ENCODE results near the gene PACC1.

PACC1 gene

DNA sequence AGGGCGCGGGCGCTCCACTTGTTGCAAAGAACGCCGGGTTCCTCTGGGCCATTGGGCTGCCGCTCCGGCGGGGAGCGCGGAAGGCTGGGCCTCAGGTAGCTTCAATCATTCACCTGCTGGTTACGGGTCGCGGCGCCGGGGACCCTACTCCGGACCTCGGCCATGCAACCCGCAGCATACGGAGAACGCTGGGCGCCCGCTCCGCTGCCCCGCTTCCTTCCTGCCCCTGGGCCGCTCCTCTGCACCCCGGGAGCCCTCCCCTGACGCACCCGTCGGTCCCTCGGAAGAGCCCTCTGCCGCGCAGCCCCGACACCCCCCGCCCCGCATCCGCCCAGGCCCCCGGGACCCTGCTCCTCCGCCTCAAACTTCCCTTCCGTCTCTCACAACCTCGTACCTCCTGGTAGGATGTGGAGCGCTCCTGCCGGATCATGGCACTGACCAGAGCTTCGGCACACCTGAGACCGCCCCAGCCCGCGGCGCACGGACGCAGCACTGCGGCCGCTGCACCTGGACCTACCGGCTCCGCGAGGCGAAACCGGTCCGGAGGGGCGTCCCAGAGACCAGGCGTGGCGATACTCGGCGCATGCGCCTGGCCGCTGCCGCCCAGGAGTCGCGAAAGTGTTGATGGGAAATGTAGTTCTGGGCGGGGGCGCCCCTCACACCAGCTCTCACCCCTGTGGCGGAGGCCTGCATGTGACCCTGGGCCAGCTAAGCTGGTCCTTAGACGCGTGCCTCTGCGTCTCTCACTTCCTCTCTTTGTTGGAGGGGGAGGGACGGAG is at the start of gene PACC1:
TSS of gene PACC1 (minus strand) at position 559 of the 779 bp plus-strand sequence. CDS start at position 430, 129 bp downstream.
- DNase-seq (ENCODE audit: low read depth) = peak; percentile 97

DNA sequence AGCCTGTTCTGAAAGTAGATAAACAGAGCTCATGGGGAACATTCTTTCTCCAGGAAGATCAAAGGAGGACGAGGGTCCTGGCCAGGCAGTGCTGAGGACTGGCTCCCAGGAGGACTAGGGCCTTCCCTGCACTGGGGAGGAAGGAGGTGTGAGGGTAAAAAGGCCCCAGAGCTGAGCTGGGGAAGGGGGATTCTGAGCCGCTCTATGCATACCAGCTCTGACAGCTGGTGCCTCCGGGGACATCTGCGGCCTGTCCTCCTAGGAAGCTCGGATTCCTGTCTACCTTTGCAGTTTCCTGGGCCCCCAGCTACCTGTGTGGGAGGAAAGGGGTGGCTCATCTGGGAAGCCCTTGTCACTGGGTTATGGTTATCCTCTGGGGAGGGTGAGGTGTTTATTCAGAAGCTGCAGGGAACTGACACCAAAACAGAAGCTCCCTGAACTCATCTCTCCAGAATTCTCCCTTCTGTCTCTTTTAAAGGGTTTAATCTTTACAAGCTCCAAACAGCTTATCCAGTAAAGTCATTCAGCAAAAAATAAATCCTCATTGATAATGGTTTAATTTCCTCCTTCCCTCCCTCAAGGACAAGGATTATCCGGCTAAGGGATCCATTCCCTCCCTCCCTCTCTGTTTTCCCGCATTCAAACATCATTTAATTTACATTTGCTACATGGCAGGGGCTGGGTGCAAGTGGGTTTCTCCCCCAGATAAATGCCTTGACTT is 49.0 kb upstream of the PACC1 start:
- DNase-seq (ENCODE audit: low read depth) = no peak

GRCh38 chr1:212461916-212462660 is 47.4 kb upstream of the PACC1 start:
- DNase-seq (ENCODE audit: low read depth) = no peak

DNA sequence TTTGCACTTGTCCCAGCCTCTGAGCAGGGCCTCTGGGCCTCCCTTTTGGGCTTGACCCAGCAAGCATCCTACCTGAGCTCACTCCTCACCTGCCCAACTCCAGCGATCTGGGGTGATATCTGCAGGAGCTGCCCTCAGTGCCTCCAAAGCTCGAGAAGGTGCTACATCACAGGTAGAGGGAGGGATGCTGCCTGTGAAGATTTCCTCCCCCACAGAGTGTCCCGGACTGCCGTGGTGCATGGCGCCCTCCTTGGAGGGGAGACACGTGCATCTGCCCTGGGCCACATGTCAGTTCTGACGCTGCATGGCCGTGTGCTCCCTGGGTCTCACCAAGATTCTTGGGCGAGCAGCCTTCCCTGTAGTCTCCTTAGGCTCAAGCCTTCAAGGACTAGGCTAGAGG is 45.7 kb upstream of the PACC1 start:
- DNase-seq (ENCODE audit: low read depth) = no peak

DNA sequence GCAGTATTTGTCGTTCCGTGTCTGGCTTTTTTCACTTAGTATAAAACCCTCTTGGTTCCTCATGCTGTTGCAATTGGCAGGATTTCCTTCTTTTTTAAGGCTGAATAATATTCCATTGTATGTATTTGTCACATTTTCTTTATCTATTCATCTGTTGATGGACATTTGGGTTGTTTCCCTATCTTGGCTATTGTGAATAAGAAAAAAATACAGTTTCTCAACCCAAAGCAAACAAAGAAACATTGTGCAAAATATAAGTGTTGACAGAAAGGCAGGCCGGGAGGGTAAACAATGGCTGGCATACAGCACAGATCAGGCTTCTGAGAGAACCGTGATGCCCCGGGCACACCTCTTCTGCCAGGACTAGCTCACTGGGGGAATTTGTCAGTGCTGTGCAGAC is 45.0 kb upstream of the PACC1 start:
- no peak for DNase-seq (ENCODE audit: low read depth)

- peak; percentile 29 for DNase-seq (ENCODE audit: low read depth)
Measured at GRCh38 chr1:212458817-212459216, 44.1 kb upstream of the PACC1 start.

DNA sequence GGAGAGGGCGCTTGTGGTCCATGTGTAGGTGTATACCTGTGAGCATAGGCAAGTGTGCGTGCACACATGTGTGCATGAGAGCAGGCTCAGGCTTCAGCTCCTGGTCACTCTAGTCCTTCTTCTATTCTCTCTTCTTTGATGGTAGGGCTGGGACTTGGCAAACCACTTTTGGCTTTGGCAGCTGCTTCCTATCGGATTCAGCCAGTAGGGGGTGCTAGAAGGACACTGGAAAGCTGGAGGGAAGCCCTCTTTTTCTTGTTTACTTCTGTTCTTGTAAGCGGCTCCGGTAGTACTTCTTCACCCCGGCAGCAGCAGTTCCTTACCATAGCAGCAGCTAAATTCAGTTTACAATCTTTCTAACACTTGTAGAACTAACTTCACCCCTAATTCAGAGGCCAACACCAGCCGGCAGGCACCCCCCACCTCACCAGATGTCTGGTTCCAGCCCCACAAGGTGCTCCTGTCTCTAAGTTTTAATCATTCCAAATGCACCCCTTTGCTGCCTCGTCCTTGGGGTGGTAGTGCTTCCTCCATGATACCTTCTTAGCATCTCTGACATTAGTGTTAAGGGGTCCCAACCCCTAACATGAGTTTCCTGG is 43.2 kb upstream of the PACC1 start:
- DNase-seq (ENCODE audit: low read depth) = peak; percentile 37

GRCh38 chr1:212455803-212456528 is 41.3 kb upstream of the PACC1 start:
- peak; percentile 77 for DNase-seq (ENCODE audit: low read depth)

DNA sequence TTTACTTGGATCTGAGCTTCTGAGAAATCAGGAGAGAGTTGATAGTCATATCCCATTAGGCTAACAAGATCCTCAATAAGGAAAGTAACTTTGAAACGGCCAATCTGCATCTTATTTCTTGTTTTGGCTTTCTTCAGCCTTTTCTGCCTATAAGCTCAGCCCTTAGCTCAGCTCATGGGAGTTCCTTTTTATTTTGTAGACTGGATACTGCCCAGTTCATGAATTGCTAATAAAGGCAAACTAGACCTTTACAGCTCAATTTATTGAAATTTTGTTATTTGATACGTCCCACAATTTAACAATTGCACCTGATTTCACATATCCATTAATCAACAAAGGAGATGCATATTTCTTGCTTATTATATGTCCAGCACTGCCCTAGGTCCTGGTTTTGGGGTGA is 40.7 kb upstream of the PACC1 start:
- no peak for DNase-seq (ENCODE audit: low read depth)

GRCh38 chr1:212454741-212455140 is 40.1 kb upstream of the PACC1 start:
- no peak for DNase-seq (ENCODE audit: low read depth)

DNA sequence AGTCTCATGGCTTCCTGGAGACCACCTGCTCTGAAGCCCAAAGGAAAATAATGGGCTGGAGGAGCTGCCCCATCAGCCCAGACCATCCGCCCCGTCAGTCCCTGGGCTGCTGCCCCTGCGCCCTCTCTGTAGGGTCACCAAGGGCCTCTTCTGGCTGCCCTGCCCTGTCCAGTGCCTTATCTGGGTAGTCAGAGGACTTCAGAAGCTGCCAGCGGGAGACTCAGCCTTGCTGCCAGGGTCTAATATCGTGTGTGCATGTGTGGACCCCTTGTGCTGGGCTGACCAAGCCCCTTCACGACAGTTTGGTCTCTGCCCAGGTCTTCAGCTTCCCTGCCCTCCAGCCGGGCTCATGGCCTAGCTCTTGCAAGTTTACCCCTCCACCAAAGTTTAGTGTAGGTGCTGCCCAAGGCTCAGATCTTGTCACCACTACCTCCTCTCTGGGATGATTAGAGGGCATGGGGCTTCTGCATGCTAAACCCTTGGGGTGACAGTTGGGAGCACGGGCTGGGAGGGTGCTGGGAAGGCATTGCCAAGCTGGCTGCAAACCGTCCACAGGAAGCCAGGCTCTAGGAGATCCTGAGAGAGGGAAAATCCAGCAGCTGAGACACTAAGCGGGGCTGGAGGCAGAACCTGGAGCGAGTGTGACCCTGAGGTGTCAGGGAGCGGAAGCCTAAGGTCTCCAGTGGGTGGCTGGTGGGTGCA is 38.6 kb upstream of the PACC1 start:
- no peak for DNase-seq (ENCODE audit: low read depth)

DNA sequence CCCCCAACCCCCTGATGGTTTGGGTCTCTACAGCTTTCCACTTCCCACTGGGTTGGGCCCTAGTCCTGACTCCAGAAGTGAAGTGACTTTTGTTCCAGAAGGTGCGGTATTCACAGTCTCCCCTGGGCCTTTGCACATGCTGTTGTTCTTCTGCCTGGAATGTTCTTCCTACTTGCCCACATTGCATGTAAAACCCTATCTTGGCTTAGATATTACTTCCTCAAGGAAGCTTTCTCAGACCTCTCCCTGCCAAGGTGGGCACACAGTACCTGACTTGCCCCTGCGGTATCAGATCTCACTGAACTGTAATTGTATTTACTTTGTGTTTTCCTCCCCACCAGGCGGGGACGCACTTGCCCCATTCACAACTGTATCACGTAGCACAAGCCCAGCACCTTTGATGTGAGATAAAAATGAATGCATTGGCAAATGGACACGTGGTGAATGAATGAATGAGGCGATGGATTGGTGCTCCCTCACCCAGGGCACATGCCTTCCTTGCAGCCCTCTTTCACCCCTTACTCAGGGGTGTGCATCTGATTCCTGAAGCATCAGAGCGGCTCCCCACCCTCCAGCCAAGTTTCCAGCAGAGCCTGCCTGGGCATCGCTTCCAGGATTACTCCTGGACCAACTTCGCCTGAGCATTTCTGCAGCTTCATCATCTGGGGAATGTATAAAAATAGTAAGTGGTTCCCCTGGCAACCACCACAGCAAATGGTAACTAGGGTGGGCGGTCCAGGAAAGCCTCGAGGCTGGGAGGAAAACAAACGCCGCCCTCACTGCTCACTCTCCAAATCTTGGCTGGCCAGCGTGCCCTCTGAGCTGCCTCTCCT is 37.9 kb upstream of the PACC1 start:
- no peak for DNase-seq (ENCODE audit: low read depth)

DNA sequence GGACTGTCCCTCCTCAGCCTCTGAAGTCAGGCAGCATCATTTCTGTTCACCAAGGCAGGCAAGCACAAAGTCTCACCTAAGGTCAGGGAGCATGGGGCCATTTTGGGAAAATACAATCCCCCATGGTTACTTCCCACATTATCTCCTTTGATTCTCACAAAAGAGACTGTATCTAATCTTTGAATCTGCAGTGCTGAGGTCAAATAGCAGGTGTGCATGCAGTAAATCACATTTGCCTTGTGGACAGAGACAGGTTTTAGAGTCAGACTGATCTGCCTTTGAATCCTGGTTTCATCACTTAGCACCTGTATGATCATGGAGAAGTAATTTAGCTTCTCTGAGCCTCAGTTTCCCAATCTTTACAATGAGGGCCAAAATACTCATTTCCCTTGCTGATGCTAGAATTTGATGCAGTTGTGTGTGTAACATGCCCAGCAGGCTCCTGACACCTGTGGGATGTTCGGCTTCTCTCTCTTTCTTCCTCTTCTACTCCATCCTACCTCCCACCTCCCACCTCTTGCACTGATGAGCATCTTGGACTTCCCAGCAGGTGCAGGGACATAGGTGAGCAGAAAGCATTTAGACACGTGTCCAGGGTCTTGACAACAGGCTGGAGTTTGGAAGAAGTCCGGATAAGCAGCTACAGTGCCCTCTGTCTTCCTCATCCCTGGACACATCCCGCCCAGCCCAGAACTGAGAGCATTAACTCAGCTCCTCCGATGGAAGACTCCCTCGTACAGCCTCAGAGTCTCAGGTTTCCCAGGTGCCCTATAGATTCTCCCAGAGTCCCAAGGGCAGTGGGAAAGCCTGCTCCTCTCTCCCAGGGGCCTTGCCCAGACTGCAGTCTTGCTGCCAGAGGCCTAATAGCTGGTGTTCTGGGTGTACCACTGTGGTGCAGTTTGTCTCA is 37.0 kb upstream of the PACC1 start:
- no peak for DNase-seq (ENCODE audit: low read depth)

DNA sequence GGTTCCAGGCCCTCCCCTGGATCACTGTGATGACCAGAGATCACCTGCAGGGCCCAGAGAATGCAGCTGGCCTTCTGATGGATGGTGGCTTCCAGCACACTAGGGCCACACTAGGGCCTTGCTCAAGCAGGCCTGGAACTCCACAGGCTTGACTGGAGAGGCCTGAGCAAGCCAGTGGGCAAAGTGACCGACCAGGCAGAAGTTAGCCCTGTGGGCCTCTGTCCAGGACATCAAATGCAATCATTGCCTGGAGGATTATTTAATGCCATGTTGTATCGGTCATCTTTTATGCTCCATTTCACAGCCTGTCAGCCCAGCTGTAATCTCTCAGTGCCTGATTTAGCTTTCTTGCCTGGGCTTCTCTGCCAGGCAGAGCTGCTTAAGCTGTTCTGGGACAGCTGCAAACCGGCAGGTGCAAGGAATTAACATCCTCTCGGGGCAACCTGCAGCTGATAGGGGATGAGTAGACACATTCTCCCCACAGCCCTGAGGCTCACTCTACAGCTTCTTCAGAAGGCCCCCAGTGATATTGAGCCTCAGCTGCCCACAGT is 35.7 kb upstream of the PACC1 start:
- no peak for DNase-seq (ENCODE audit: low read depth)

DNA sequence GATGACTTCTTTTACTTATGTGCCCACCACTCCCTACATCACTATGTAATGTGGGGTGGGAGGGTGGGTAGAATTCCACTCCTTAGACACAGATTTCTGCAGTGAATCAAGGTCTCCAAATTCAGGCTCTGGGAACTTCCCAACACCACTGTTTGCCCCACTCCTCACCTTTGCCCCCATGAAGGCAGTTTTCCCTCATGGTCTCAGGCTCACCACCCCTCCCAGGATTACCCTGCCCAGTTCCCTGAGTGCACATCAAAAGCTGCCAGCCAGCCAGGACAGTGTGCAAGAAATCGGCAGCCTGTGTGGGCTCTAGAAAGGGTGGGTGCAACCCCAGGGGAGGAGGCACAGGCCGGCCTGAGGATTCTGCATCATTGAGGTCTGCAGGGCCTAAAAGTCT is 32.8 kb upstream of the PACC1 start:
- DNase-seq (ENCODE audit: low read depth) = no peak

GRCh38 chr1:212446333-212446732 is 31.6 kb upstream of the PACC1 start:
- no peak for DNase-seq (ENCODE audit: low read depth)

- DNase-seq (ENCODE audit: low read depth) = no peak
Measured at GRCh38 chr1:212442408-212442807, 27.7 kb upstream of the PACC1 start.

DNA sequence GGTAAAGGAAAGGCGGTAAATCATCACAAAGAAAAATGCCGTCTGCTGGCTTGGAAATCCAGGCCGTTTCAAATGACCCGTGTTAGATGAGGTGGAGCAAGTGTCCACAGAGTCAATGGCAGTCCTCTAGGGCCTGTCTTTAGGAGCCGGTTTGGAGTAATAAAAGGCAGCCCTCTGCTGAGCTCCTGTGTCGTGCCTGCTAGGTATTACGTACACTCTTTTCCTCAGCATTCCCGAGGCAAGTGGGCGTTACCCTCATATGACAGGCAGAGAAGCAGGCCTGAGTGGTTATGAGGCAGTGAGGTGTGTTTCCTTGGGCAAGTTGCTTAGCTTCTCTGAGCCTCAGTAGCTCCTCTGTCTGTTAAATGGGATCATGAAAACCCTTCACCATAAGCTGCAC is 25.7 kb upstream of the PACC1 start:
- no peak for DNase-seq (ENCODE audit: low read depth)

DNA sequence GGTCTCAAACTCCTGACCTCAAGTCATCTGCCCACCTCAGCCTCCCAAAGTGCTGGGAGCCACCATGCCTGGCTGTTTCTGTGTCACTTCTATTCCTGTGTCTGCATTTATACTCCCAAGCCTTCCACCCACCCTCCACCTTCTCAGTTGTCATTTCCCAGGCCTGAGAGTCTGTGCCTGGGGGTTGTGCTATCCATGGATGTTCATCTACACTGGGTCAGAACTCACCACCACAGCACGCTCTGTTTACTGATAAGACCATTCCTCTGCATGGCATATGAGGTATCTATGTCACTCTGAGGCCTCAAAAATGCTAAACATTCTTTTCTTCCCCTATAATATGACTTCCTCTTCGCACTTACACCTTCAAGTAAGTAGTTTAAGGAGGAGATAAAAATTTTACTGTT is 24.1 kb upstream of the PACC1 start:
- peak; percentile 58 for DNase-seq (ENCODE audit: low read depth)
